Mesangial cell (primary cell): ENCODE data around the gene BEND2. TPM values are rescaled to one million over a fixed set of nuclear protein-coding genes. Genes with fewer than 3 reads are reported as not detected.

ENCODE experiments used
- total RNA-seq: library from RNA; depleted of rRNA; stranded (reverse); fragments of >200 nt; gene quantifications from 2 replicates; pipeline ENCODE4 v1.2.3, GENCODE V29; 2015

Gene BEND2
- not detected in 2 replicates for total RNA-seq

DNA sequence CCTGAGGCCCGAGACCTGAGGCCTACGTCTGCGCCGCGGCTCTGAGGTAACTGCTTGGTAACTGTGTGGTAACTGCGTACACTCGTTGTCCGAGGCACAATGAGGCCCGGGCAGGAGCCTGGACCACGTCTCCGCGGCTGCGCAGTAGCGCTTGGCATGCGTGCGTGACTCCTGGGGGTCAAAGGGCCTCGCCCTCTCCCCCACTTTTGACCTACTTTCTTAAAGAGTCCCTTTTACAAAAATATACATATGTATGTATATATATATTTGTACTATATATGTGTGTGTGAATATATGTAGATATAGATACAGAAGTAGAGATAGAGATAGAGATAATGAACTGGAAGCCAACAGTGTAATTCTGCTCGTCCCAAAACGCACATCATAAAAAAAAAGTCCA is at the start of gene BEND2:
TSS of gene BEND2 (minus strand) at position 101 of the 400 bp plus-strand sequence. CDS start 136 bp downstream, outside the sequence.

Other genes starting within 250 kb of the BEND2 start
- gene SCML2, start 133.8 kb upstream of the BEND2 start, total RNA-seq, result 0.38 and 1.1 TPM in 2 replicates
- gene CDKL5, start 204.7 kb upstream of the BEND2 start, total RNA-seq, result 3.1 and 5.6 TPM in 2 replicates